ENCODE results near the gene ZFYVE21. TPM values are rescaled to one million over a fixed set of nuclear protein-coding genes. Genes with fewer than 3 reads are reported as not detected.

The ZFYVE21 gene
- total RNA-seq (2022; extraction: Qiagen RNA extraction), result 35.4 to 46.9 TPM (median 42.6 TPM) in 5 replicates

GRCh38 chr14:103715052-103716000 lies at the start of gene ZFYVE21, which contains the start of gene XRCC3:
TSS of gene ZFYVE21 (plus strand) at chr14:103715810. CDS start at chr14:103715842, 32 bp downstream.
TSS of gene XRCC3 (minus strand) at chr14:103715451. CDS start at chr14:103711087, 4,364 bp downstream.

Other genes starting within 250 kb of the ZFYVE21 start
- gene CKB, start 193.0 kb upstream of the ZFYVE21 start, total RNA-seq (2022; extraction: Qiagen RNA extraction), result 157 to 230 TPM (median 213 TPM) in 5 replicates
- 18.3 to 27.2 TPM (median 24.7 TPM) in 5 replicates for gene TRMT61A, start 186.6 kb upstream of the ZFYVE21 start, total RNA-seq (2022; extraction: Qiagen RNA extraction)
- gene BAG5, start 153.2 kb upstream of the ZFYVE21 start, total RNA-seq (2022; extraction: Qiagen RNA extraction), result 24.5 to 31.4 TPM (median 26.1 TPM) in 5 replicates
- 46.1 to 51.9 TPM (median 48.8 TPM) in 5 replicates for gene COA8, start 152.8 kb upstream of the ZFYVE21 start, total RNA-seq (2022; extraction: Qiagen RNA extraction)
- gene KLC1, start 86.6 kb upstream of the ZFYVE21 start, total RNA-seq (2022; extraction: Qiagen RNA extraction), result 79.5 to 116 TPM (median 93.7 TPM) in 5 replicates
- 27.4 to 30.3 TPM (median 28.4 TPM) in 5 replicates for gene XRCC3, start 359 bp upstream of the ZFYVE21 start, total RNA-seq (2022; extraction: Qiagen RNA extraction)
- gene PPP1R13B, start 131.8 kb downstream of the ZFYVE21 start, total RNA-seq (2022; extraction: Qiagen RNA extraction), result 5.2 to 7.4 TPM (median 6.0 TPM) in 5 replicates
- gene TDRD9, start 212.6 kb downstream of the ZFYVE21 start, total RNA-seq (2022; extraction: Qiagen RNA extraction), result 0.15 to 0.34 TPM (median 0.23 TPM) in 5 replicates
- gene RD3L, start 226.7 kb downstream of the ZFYVE21 start, total RNA-seq (2022; extraction: Qiagen RNA extraction), result not detected in 5 replicates

All from A549 treated with dexamethasone at 1 μM for 4 hours (cell line).